ENCODE data around the gene MICAL1. TPM values are rescaled to one million over a fixed set of nuclear protein-coding genes. Genes with fewer than 3 reads are reported as not detected.

Gene MICAL1
- total RNA-seq, 2 experiments from 2014 or later, result 106 to 107 TPM

GRCh38 chr6:109453156-109453555 is 2.4 kb downstream of the MICAL1 start:
- no peak for ATAC-seq (ENCODE audit: poor library complexity)
- DNase-seq, result no peak
- no peak overlapping the region for H3K27ac ChIP-seq (ENCODE audit: low read depth in 1 of 2, low read length in 2 of 2)
- no peaks in the 10 kb centered on the region for H3K27me3 Mint-ChIP-seq
- peaks cover 46% of the 10 kb centered on the region for H3K36me3 Mint-ChIP-seq (ENCODE audit: low read depth)
- H3K4me3 Mint-ChIP-seq, result peak overlapping the region; percentile 51
- peak overlapping the region; percentile 95 for H3K27ac Mint-ChIP-seq
- H3K4me3 ChIP-seq (ENCODE audit: low read length), result no peak overlapping the region
- intact Hi-C loops (cut with DNase I, micrococcal nuclease), result loop anchor here (10.0 kb wide), 2 partner anchors 242 to 1632 kb away; partner anchors contain the start of genes AK9 (in 1 of the 2), FIG4 (in 1 of the 2) and SLC16A10 (in 1 of the 2)
- H3K27me3 ChIP-seq (ENCODE audit: control insufficient read depth in 1 of 2, insufficient read depth in 2 of 2, low read length in 2 of 2), result no peaks in the 10 kb centered on the region
- H3K9me3 ChIP-seq (ENCODE audit: control insufficient read depth in 1 of 2, insufficient read depth in 1 of 2, low read length in 2 of 2), result no peaks in the 10 kb centered on the region
- TF ChIP-seq CTCF (IDR thresholded peaks at IDR 0.05), result no peak
- H3K4me1 Mint-ChIP-seq (ENCODE audit: low read depth), result peaks cover 73% of the 10 kb centered on the region
- H3K9me3 Mint-ChIP-seq, result no peaks in the 10 kb centered on the region
- ChIA-PET POLR2A (interaction anchor here (1.6 to 9.5 kb wide), 4 partner anchors 10 to 71 kb away, joined by 6 to 137 read pairs (median 69); partner anchors contain the start of genes CD164, PPIL6, SMPD2 and ZBTB24), CTCF (interaction anchor here (1.2 to 5.8 kb wide), 4 partner anchors 11 to 70 kb away, joined by 3 to 42 read pairs (median 4); partner anchors contain the start of genes PPIL6 and SMPD2)
- peaks cover 86% of the 10 kb centered on the region for H3K4me1 ChIP-seq (ENCODE audit: insufficient read depth, low read length)
- peaks cover 19% of the 10 kb centered on the region for H3K36me3 ChIP-seq (ENCODE audit: insufficient read depth, low read length)

- POLR2A ChIA-PET, result interaction anchor here (5.6 to 9.5 kb wide), 2 partner anchors 9 to 70 kb away, joined by 52 to 137 read pairs; partner anchors contain the start of genes CD164, PPIL6 and SMPD2
- ATAC-seq (ENCODE audit: poor library complexity) (no peak), DNase-seq (no peak)
- TF ChIP-seq CTCF (IDR thresholded peaks at IDR 0.05), result no peak
- Mint-ChIP-seq H3K9me3 (no peaks in the 10 kb centered on the region), H3K4me1 (ENCODE audit: low read depth) (peaks cover 70% of the 10 kb centered on the region), H3K36me3 (ENCODE audit: low read depth) (peaks cover 54% of the 10 kb centered on the region), H3K4me3 (peak overlapping the region; percentile 58), H3K27ac (peak overlapping the region; percentile 95), H3K27me3 (no peaks in the 10 kb centered on the region)
- no peaks in the 10 kb centered on the region for H3K9me3 ChIP-seq (ENCODE audit: control insufficient read depth in 1 of 2, insufficient read depth in 1 of 2, low read length in 2 of 2)
- no peaks in the 10 kb centered on the region for H3K27me3 ChIP-seq (ENCODE audit: control insufficient read depth in 1 of 2, insufficient read depth in 2 of 2, low read length in 2 of 2)
- H3K4me1 ChIP-seq (ENCODE audit: insufficient read depth, low read length), result peaks cover 83% of the 10 kb centered on the region
- peaks cover 23% of the 10 kb centered on the region for H3K36me3 ChIP-seq (ENCODE audit: insufficient read depth, low read length)
- CTCF ChIA-PET, result interaction anchor here (5.8 kb wide), 1 partner anchor 10 kb away, joined by 42 read pairs; the partner anchor contains the start of genes PPIL6 and SMPD2
- H3K27ac ChIP-seq (ENCODE audit: low read depth in 1 of 2, low read length in 2 of 2), result no peak overlapping the region
- H3K4me3 ChIP-seq (ENCODE audit: low read length), result no peak overlapping the region
- intact Hi-C loops (cut with DNase I, micrococcal nuclease), result loop anchor here (10.0 kb wide), 2 partner anchors 243 to 1633 kb away; partner anchors contain the start of genes AK9 (in 1 of the 2), FIG4 (in 1 of the 2) and SLC16A10 (in 1 of the 2)
Measured at GRCh38 chr6:109452181-109452580, 3.4 kb downstream of the MICAL1 start.

- intact Hi-C loops (cut with DNase I, micrococcal nuclease), result loop anchor here (10.0 kb wide), 2 partner anchors 243 to 1633 kb away; partner anchors contain the start of genes AK9 (in 1 of the 2), FIG4 (in 1 of the 2) and SLC16A10 (in 1 of the 2)
- CTCF ChIA-PET, result interaction anchor here (0.7 kb wide), 1 partner anchor 291 kb away, joined by 3 read pairs; no protein-coding TSS in a partner anchor
Measured at GRCh38 chr6:109451376-109451775, 4.2 kb downstream of the MICAL1 start.

More at GRCh38 chr6:109451376-109451775, 4.2 kb downstream of the MICAL1 start:
- no peak for TF ChIP-seq CTCF (IDR thresholded peaks at IDR 0.05)
- peaks cover 62% of the 10 kb centered on the region for H3K4me1 Mint-ChIP-seq (ENCODE audit: low read depth)
- Histone ChIP-seq H3K27me3 (ENCODE audit: control insufficient read depth in 1 of 2, insufficient read depth in 2 of 2, low read length in 2 of 2) (no peaks in the 10 kb centered on the region), H3K36me3 (ENCODE audit: insufficient read depth, low read length) (peaks cover 31% of the 10 kb centered on the region), H3K4me3 (ENCODE audit: low read length) (no peak overlapping the region), H3K27ac (ENCODE audit: low read depth in 1 of 2, low read length in 2 of 2) (no peak overlapping the region), H3K4me1 (ENCODE audit: insufficient read depth, low read length) (peaks cover 75% of the 10 kb centered on the region), H3K9me3 (ENCODE audit: control insufficient read depth in 1 of 2, insufficient read depth in 1 of 2, low read length in 2 of 2) (no peaks in the 10 kb centered on the region)
- H3K36me3 Mint-ChIP-seq (ENCODE audit: low read depth), result peaks cover 58% of the 10 kb centered on the region
- no peak overlapping the region for H3K27ac Mint-ChIP-seq
- ATAC-seq (ENCODE audit: poor library complexity) (no peak), DNase-seq (no peak)
- no peaks in the 10 kb centered on the region for H3K9me3 Mint-ChIP-seq
- no peaks in the 10 kb centered on the region for H3K27me3 Mint-ChIP-seq
- POLR2A ChIA-PET, result interaction anchor here (3.2 to 9.5 kb wide), 2 partner anchors 8 to 68 kb away, joined by 11 to 137 read pairs; partner anchors contain the start of genes CD164, PPIL6 and SMPD2
- H3K4me3 Mint-ChIP-seq, result peak overlapping the region; percentile 58
